ENCODE data around the gene PSMB10. TPM values are rescaled to one million over a fixed set of nuclear protein-coding genes. Genes with fewer than 3 reads are reported as not detected.
"Not testable (repeated sequence)": the region's sequence is repeated elsewhere in the genome, so short reads cannot be mapped to it uniquely, and the experiment has no call there.

PSMB10 gene
- total RNA-seq, 5 donors from 2014 or later (not counting 1 experiment from before 2014, with no cell fraction given), result 118 to 214 (median 165) TPM

DNA sequence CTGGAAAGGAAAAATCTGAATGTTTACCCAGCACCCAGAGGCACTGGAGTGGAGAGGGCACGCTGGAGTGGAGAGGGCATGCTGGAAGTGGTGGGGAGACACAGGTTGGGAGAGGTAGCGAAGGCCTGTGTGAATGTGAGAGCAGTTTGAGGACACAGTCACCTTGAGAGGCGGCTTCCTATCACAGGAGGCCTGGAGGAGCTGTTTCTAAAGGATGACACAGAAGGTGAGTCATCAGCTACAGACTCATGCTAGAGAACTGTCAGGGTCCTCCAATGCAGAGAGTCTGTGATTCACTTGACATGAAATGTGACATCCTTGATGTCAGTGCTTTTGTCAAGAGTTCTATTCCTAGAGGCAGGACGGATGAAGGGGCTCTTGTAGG is 18.8 kb downstream of the PSMB10 start:
- no peaks in the 10 kb centered on the region for H3K27me3 ChIP-seq (replicated peaks in 1 of 2; ENCODE audit: control insufficient read depth in 2 of 2, extremely low read depth in 1 of 2, insufficient read depth in 2 of 2, low read length in 1 of 2)
- H3K4me1 ChIP-seq (ENCODE audit: control insufficient read depth in 1 of 2, extremely low read depth in 1 of 2, insufficient read depth in 2 of 2, low read length in 2 of 2), result peaks cover 0 to 23% of the 10 kb centered on the region in 2 experiments
- Mint-ChIP-seq H3K4me3 (no peak overlapping the region), H3K27ac (peak overlapping the region in 1 of 2 donors; percentile 58), H3K9me3 (no peaks in the 10 kb centered on the region), H3K27me3 (no peaks in the 10 kb centered on the region), H3K4me1 (peaks cover 32 to 42% (median 38%) of the 10 kb centered on the region in 3 donors), H3K36me3 (peaks cover 14% of the 10 kb centered on the region)
- peaks cover 4 to 25% of the 10 kb centered on the region in 2 donors for H3K36me3 ChIP-seq (ENCODE audit: control insufficient read depth in 2 of 2, extremely low read depth in 1 of 2, insufficient read depth in 1 of 2, low read length in 1 of 2)
- CTCF ChIA-PET, result no interaction called here
- DNase-seq (no peak), ATAC-seq (replicated peaks in 1 of 4) (peak in 3 of 4 experiments; percentile 81 to 98 (median 97))
- POLR2A ChIA-PET, result no interaction called here
- no peaks in the 10 kb centered on the region for H3K9me3 ChIP-seq
- H3K27ac ChIP-seq (ENCODE audit: low read length), result no peak overlapping the region
- 79% methylated on average over 3 of the region's 4 CpGs for WGBS (ENCODE audit: insufficient coverage)
- H3K4me3 ChIP-seq (ENCODE audit: control insufficient read depth in 1 of 2, extremely low read depth in 1 of 2, low read length in 1 of 2), result no peak overlapping the region

DNA sequence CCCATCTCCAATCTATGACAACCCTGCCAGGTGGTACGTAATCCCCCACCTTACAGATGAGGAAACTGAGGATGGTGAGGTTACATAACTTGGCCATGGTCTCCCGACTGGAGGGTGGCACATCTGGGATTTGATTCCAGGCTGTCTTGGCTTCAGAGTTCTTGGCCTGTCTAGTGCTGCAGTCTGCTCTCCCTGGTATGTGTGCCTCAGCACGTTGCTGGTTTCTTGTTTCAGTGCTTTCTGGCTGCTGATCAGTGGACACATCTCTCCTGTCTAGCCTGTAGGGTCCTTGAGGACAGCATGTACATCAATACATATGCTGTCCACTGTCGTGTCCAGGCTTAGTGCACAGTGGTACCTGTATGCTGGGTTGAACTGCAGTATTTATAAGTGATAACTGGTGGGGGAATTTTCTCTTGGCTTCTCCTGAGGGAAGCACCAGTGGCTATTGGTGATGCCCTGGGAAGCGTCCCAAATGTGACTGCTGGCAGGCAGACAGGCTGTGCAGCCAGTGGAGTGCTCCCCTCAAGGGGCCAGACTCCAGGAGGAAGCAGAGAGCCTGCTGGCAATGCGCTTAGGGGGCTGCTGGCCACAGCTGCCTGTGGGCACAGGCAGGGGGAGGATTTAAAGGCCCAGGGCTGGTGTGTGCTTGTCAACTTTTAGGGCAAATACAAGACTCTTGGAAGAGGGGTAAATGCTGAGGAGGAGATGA is 19.4 kb downstream of the PSMB10 start:
- ATAC-seq (replicated peaks in 1 of 4) (no peak), DNase-seq (no peak)
- WGBS (ENCODE audit: insufficient coverage), result 90% methylated on average over 5 of the region's 6 CpGs
- ChIA-PET CTCF (no interaction called here), POLR2A (no interaction called here)
- Histone ChIP-seq H3K27ac (ENCODE audit: low read length) (no peak overlapping the region), H3K9me3 (no peaks in the 10 kb centered on the region), H3K4me1 (ENCODE audit: control insufficient read depth in 1 of 2, extremely low read depth in 1 of 2, insufficient read depth in 2 of 2, low read length in 2 of 2) (peaks cover 0 to 23% of the 10 kb centered on the region in 2 experiments), H3K27me3 (replicated peaks in 1 of 2; ENCODE audit: control insufficient read depth in 2 of 2, extremely low read depth in 1 of 2, insufficient read depth in 2 of 2, low read length in 1 of 2) (no peaks in the 10 kb centered on the region), H3K4me3 (ENCODE audit: control insufficient read depth in 1 of 2, extremely low read depth in 1 of 2, low read length in 1 of 2) (no peak overlapping the region), H3K36me3 (ENCODE audit: control insufficient read depth in 2 of 2, extremely low read depth in 1 of 2, insufficient read depth in 1 of 2, low read length in 1 of 2) (peaks cover 4 to 23% of the 10 kb centered on the region in 2 donors)
- Mint-ChIP-seq H3K36me3 (peaks cover 14% of the 10 kb centered on the region), H3K4me1 (peaks cover 32 to 39% (median 37%) of the 10 kb centered on the region in 3 donors), H3K27me3 (no peaks in the 10 kb centered on the region), H3K4me3 (no peak overlapping the region), H3K9me3 (no peaks in the 10 kb centered on the region), H3K27ac (peak overlapping the region in 1 of 2 donors; percentile 58)

DNA sequence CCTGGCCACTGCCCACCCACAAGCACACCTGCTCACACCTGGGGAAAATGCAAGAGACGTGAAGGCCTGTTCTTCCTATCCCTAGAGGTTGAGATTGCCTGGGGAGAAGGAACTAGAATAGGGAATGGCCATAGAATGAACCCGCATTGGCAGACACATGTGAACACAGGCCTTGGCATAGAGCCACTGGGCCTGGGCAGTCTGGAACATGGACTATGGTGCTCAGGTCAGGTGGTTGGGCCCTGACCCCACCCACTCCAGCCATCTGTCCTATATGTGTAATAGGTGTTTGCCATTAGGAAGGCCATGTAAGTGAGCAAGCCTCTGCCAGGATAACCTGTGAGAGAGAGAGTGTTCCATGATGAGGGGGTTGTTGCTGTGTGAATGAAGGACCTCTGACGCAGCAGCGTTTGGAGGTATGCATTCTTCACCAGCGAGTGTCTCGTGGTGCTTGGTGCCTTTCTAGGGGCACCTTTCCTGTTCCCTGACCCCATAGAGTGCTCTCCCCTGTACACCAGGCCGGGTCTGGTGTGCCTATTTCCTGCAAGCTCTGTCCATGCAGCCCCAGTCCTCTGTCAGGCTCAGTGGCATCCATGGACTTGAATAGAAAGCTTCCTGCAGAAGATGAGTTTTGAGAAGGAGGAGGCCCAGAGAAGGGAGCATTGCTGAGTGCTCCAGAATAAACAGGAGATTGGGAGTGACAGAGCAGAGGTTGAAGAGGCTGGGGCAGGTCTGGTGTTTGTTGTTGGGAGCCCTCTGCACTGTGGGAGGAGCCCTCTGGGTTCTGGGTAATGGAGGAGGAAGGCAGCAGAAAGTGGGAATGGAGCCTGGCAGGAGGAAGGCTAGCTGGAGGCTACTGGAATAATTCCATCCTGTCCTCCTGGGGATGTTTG is 20.6 kb downstream of the PSMB10 start:
- H3K9me3 ChIP-seq, result no peaks in the 10 kb centered on the region
- peaks cover 0 to 34% of the 10 kb centered on the region in 2 donors for H3K36me3 ChIP-seq (ENCODE audit: control insufficient read depth in 2 of 2, extremely low read depth in 1 of 2, insufficient read depth in 1 of 2, low read length in 1 of 2)
- H3K4me1 ChIP-seq (ENCODE audit: control insufficient read depth in 1 of 2, extremely low read depth in 1 of 2, insufficient read depth in 2 of 2, low read length in 2 of 2), result peaks cover 0 to 24% of the 10 kb centered on the region in 2 experiments
- peak overlapping the region in 1 of 2 donors; percentile 41 for H3K27ac Mint-ChIP-seq
- 91% methylated on average over 5 of the region's 7 CpGs for whole genome bisulfite sequencing (ENCODE audit: insufficient coverage)
- no peak for ATAC-seq (replicated peaks in 1 of 4)
- no peaks in the 10 kb centered on the region for H3K9me3 Mint-ChIP-seq
- POLR2A ChIA-PET, result no interaction called here
- H3K27me3 Mint-ChIP-seq, result no peaks in the 10 kb centered on the region
- H3K4me1 Mint-ChIP-seq, result peaks cover 30 to 35% (median 32%) of the 10 kb centered on the region in 3 donors
- CTCF ChIA-PET, result no interaction called here
- no peaks in the 10 kb centered on the region for H3K27me3 ChIP-seq (replicated peaks in 1 of 2; ENCODE audit: control insufficient read depth in 2 of 2, extremely low read depth in 1 of 2, insufficient read depth in 2 of 2, low read length in 1 of 2)
- H3K4me3 ChIP-seq (ENCODE audit: control insufficient read depth in 1 of 2, extremely low read depth in 1 of 2, low read length in 1 of 2), result no peak overlapping the region
- peaks cover 14% of the 10 kb centered on the region for H3K36me3 Mint-ChIP-seq
- no peak overlapping the region for H3K27ac ChIP-seq (ENCODE audit: low read length)
- no peak overlapping the region for H3K4me3 Mint-ChIP-seq
- DNase-seq, result no peak

DNA sequence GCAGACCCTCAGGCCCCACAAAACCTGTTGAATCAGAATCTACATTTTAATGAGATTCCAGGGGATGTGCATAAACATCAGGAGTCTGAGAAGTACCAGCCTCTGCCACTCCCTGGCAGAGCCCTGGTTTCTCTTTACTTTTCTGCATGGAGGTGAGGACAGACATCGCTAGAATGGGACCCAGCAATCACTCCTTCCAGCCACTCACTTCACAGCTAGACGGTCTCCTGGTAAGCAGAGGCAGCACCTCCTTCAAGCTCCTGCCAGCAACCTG is 21.2 kb downstream of the PSMB10 start:
- Histone ChIP-seq H3K4me1 (ENCODE audit: control insufficient read depth in 1 of 2, extremely low read depth in 1 of 2, insufficient read depth in 2 of 2, low read length in 2 of 2) (peaks cover 0 to 31% of the 10 kb centered on the region in 2 experiments), H3K36me3 (ENCODE audit: control insufficient read depth in 2 of 2, extremely low read depth in 1 of 2, insufficient read depth in 1 of 2, low read length in 1 of 2) (peaks cover 0 to 40% of the 10 kb centered on the region in 2 donors)
- ATAC-seq (replicated peaks in 1 of 4); H3K9me3 ChIP-seq; H3K27ac Mint-ChIP-seq; POLR2A ChIA-PET; DNase-seq; H3K4me3 ChIP-seq (ENCODE audit: control insufficient read depth in 1 of 2, extremely low read depth in 1 of 2, low read length in 1 of 2); H3K9me3 Mint-ChIP-seq; H3K27me3 ChIP-seq (replicated peaks in 1 of 2; ENCODE audit: control insufficient read depth in 2 of 2, extremely low read depth in 1 of 2, insufficient read depth in 2 of 2, low read length in 1 of 2); H3K4me3 Mint-ChIP-seq; H3K27ac ChIP-seq (ENCODE audit: low read length); H3K27me3 Mint-ChIP-seq: not testable (repeated sequence)
- Mint-ChIP-seq H3K4me1 (peaks cover 30 to 38% (median 32%) of the 10 kb centered on the region in 3 donors), H3K36me3 (peaks cover 17% of the 10 kb centered on the region)
- CTCF ChIA-PET, result interaction anchor here in 1 of 2 donors (1.1 kb wide), 1 partner anchor 103 kb away, joined by 6 read pairs; no protein-coding TSS in a partner anchor
- no CpG with 5 or more reads among the region's 2 CpGs for WGBS (ENCODE audit: insufficient coverage)

DNA sequence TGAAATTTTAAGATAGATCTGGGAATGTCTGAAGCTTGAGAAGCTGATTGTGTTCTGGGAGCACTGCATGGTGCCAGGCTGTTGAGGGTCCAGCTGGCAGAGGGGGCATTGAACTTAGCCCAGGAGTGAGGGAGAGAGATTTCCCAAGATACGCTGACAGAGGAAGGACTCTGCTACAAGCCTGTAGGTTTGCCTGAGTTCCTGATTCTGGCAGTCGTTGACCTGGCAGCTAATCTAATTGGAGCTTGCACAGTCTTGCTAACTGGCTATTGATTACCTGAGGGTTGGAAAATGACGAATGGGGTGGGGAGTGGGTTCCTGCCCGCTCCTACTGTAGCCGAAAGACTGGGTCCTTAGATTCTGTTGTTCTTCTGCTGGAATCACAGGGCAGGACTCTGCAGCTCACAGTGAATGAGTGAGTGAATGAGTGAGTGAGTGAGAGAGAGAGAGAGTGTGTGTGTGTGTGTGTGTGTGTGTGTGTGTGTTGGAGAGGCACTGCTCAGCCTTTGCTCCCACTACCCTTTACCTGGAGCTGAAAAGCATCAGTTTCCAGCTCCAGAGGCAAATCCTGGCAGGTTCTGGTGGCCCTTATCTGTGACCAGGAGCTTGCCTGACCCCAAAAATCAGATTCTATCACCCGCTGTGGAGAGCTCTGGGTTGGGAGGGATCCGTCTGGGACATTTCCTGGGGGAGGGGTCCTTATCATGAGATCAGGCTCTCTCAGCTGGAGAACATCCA is 21.7 kb downstream of the PSMB10 start:
- no peak overlapping the region for H3K27ac Mint-ChIP-seq
- Histone ChIP-seq H3K27ac (ENCODE audit: low read length) (no peak overlapping the region), H3K4me1 (ENCODE audit: control insufficient read depth in 1 of 2, extremely low read depth in 1 of 2, insufficient read depth in 2 of 2, low read length in 2 of 2) (peaks cover 0 to 35% of the 10 kb centered on the region in 2 experiments), H3K4me3 (ENCODE audit: control insufficient read depth in 1 of 2, extremely low read depth in 1 of 2, low read length in 1 of 2) (no peak overlapping the region), H3K27me3 (replicated peaks in 1 of 2; ENCODE audit: control insufficient read depth in 2 of 2, extremely low read depth in 1 of 2, insufficient read depth in 2 of 2, low read length in 1 of 2) (no peaks in the 10 kb centered on the region), H3K36me3 (ENCODE audit: control insufficient read depth in 2 of 2, extremely low read depth in 1 of 2, insufficient read depth in 1 of 2, low read length in 1 of 2) (peaks cover 0 to 41% of the 10 kb centered on the region in 2 donors), H3K9me3 (no peaks in the 10 kb centered on the region)
- H3K4me1 Mint-ChIP-seq, result peaks cover 34 to 44% (median 34%) of the 10 kb centered on the region in 3 donors
- ChIA-PET CTCF (interaction anchor here (0.5 to 1.1 kb wide), 2 partner anchors 102 to 196 kb away, joined by 4 to 6 read pairs; no protein-coding TSS in a partner anchor), POLR2A (interaction anchor here in 1 of 2 donors (0.7 kb wide), 1 partner anchor 67 kb away, joined by 4 read pairs; no protein-coding TSS in a partner anchor)
- H3K36me3 Mint-ChIP-seq, result peaks cover 19% of the 10 kb centered on the region
- H3K4me3 Mint-ChIP-seq, result no peak overlapping the region
- WGBS (ENCODE audit: insufficient coverage), result 93% methylated on average over 3 of the region's 7 CpGs
- DNase-seq, result no peak
- H3K27me3 Mint-ChIP-seq, result no peaks in the 10 kb centered on the region
- no peaks in the 10 kb centered on the region for H3K9me3 Mint-ChIP-seq
- no peak for ATAC-seq (replicated peaks in 1 of 4)

DNA sequence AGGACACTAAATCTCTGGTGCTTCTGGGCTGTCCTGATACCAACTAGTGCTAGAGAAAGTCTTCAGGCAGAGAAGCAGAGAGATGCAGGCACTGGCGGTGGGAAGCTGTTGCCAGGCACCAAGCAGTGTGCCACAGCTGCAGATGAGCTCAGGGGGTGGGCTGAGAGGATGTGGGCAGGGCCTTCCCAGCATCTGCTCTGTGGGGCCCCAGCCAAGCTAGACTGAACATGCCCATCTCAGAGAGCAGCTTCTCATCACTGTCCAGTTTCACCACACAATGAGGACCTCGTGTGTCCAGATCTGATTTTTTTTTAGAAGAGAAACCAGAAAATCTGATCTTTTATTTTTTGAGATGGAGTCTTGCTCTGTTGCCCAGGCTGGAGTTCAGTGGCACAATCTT is 26.5 kb downstream of the PSMB10 start:
- peaks cover 0 to 15% of the 10 kb centered on the region in 2 experiments for H3K4me1 ChIP-seq (ENCODE audit: control insufficient read depth in 1 of 2, extremely low read depth in 1 of 2, insufficient read depth in 2 of 2, low read length in 2 of 2)
- Mint-ChIP-seq H3K4me1 (peaks cover 13 to 26% (median 18%) of the 10 kb centered on the region in 3 donors), H3K4me3 (no peak overlapping the region), H3K27ac (no peak overlapping the region), H3K27me3 (no peaks in the 10 kb centered on the region), H3K9me3 (no peaks in the 10 kb centered on the region), H3K36me3 (peaks cover 30% of the 10 kb centered on the region)
- peaks cover 3 to 36% of the 10 kb centered on the region in 2 donors for H3K36me3 ChIP-seq (ENCODE audit: control insufficient read depth in 2 of 2, extremely low read depth in 1 of 2, insufficient read depth in 1 of 2, low read length in 1 of 2)
- no peak overlapping the region for H3K27ac ChIP-seq (ENCODE audit: low read length)
- DNase-seq (peak in 7 of 35 experiments; percentile 10 to 23 (median 15)), ATAC-seq (replicated peaks in 1 of 4) (peak; percentile 30 to 72 (median 46))
- WGBS (ENCODE audit: insufficient coverage), result no CpG with 5 or more reads among the region's 2 CpGs
- no peak overlapping the region for H3K4me3 ChIP-seq (ENCODE audit: control insufficient read depth in 1 of 2, extremely low read depth in 1 of 2, low read length in 1 of 2)
- no peaks in the 10 kb centered on the region for H3K27me3 ChIP-seq (replicated peaks in 1 of 2; ENCODE audit: control insufficient read depth in 2 of 2, extremely low read depth in 1 of 2, insufficient read depth in 2 of 2, low read length in 1 of 2)
- ChIA-PET POLR2A (no interaction called here), CTCF (no interaction called here)
- no peaks in the 10 kb centered on the region for H3K9me3 ChIP-seq
